ENCODE data around the gene KDM2B.
A peak's percentile ranks its signal among the peaks of the same experiment; 100 is the strongest.

KDM2B gene

DNA sequence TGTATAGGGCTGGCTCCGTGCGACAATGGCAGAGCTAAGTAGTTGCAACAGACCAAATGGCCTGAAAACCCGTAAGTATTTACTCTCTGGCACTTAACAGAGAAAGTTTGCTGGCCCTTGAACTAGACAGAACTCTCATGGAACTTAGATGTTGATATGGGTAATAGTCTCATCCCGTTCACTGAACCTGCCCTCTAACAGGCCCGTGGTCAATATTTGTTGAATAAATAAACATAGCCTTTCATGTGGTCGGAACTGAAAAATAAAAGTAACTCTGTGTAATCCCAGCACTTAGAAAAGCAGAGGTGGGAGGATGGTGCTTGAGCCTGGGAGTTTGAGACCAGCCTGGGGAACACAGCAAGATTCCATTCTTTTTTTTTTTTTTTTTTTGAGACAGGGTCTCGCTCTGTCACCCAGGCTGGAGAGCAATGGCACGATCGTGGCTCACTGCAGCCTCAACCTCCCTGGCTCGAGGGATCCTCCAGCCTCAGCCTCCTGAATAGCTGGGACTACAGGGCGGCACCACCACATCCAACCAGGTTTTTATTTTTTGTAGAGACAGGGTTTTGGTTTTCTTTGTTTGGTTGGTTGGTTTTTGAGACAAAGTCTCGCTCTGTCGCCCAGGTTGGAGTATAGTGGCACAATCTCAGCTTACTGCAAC lies 29.7 kb downstream of the KDM2B start:
- TF ChIP-seq, protein P1, sequence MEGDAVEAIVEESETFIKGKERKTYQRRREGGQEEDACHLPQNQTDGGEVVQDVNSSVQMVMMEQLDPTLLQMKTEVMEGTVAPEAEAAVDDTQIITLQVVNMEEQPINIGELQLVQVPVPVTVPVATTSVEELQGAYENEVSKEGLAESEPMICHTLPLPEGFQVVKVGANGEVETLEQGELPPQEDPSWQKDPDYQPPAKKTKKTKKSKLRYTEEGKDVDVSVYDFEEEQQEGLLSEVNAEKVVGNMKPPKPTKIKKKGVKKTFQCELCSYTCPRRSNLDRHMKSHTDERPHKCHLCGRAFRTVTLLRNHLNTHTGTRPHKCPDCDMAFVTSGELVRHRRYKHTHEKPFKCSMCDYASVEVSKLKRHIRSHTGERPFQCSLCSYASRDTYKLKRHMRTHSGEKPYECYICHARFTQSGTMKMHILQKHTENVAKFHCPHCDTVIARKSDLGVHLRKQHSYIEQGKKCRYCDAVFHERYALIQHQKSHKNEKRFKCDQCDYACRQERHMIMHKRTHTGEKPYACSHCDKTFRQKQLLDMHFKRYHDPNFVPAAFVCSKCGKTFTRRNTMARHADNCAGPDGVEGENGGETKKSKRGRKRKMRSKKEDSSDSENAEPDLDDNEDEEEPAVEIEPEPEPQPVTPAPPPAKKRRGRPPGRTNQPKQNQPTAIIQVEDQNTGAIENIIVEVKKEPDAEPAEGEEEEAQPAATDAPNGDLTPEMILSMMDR (IDR thresholded peaks at IDR 0.05; ENCODE audit: extremely low read depth, missing control alignments), result no peak
- DNase-seq (ENCODE audit: low spot score), result no peak

DNA sequence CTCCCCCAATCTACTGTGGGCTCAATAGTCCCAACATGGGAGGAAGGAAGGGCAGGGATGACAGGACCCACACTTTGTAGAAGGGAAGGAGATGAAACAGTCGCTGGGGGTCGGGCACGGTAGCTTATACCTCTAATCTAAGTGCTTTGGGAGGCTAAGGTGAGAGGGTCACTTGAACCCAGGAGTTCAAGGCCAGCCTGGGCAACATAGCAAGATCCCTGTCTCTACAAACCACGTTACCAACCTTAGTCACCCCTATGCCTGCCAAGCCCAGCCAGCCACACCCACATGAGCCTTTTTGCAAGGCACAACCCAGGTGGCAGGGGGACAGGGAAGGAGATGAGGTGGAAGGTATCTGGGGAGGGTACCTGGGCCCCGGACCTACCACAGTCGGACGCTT lies 31.7 kb downstream of the KDM2B start:
- TF ChIP-seq, protein P1 (IDR thresholded peaks at IDR 0.05; ENCODE audit: extremely low read depth, missing control alignments), result no peak
- DNase-seq (ENCODE audit: low spot score), result no peak

DNA sequence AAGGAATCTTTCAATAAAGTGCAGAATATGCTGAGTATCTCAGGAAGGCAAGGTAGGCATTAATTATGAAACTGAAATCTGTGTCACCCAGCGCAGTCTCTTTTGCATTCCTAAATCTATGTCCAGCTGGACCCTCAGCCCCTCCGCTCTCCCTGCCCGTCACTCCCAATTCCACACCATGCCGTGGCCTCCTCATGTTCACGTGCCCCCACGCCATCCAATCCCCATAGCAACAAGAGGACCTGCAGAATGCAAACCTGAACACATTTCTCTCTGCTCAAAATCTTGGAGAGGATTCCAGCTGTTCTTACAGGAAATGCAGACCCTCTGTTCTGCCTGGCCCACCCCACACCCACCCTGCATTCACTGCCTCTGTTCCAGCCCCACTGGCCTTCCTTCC lies 35.3 kb downstream of the KDM2B start:
- no peak for DNase-seq (ENCODE audit: low spot score)
- TF ChIP-seq, protein P1 (IDR thresholded peaks at IDR 0.05; ENCODE audit: extremely low read depth, missing control alignments), result no peak

DNA sequence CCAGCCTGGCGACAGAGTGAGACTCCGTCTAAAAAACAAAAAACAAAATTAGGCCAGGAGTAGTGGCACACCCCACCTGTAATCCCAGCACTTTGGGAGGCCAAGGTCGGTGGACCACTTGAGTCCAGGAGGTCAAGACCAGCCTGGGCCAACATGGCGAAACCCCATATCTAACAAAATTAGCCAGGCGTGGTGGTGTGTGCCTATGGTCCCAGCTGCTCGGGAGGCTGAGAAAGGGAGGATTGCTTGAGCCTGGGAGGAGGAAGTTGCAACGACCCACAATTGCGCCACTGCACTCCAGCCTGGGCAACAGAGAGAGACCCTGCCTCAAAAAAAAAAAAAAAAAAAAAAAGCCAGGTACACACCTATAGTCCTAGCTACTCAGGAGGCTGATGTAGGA lies 37.0 kb downstream of the KDM2B start:
- DNase-seq (ENCODE audit: low spot score), result no peak
- TF ChIP-seq, protein P1 (IDR thresholded peaks at IDR 0.05; ENCODE audit: extremely low read depth, missing control alignments), result no peak

DNA sequence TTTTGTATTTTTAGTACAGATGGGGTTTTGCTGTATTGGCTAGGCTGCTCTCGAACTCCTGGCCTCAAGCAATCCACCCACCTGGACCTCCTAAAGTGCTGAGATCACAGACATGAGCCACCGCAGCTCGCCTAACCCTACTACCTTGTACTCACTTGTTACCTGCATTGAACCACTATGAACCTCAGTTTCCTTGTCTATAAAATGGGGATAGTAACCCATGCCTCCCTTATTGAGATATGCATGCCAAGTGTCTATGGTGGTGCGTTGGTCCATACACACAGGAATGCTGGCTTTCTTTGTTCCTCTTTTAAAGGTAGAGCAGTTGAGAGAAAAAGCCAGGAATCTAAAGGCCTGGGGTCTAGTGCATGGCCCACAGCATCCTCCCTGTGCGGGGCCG lies 40.9 kb downstream of the KDM2B start:
- TF ChIP-seq, protein P1 (IDR thresholded peaks at IDR 0.05; ENCODE audit: extremely low read depth, missing control alignments), result no peak
- DNase-seq (ENCODE audit: low spot score), result no peak

DNA sequence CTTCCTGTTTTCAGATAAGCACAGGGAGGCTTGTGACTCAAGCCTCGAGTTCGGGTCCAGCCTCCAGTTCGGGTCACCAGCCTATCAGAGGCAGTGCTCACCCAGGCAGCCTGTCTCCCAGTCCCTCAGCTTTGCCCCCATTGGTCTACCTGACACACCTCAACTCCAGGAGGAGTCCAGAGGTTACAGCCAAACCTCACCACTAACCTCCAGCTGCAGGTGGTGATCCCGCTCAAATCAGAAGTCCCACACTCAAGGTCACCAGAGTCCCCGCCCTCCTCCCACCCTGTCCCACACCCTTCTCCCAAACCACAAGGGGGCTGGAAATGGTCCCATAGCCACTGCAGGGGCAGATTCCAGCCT lies 42.1 kb downstream of the KDM2B start:
- TF ChIP-seq, protein P1 (IDR thresholded peaks at IDR 0.05; ENCODE audit: extremely low read depth, missing control alignments), result no peak
- no peak for DNase-seq (ENCODE audit: low spot score)

DNA sequence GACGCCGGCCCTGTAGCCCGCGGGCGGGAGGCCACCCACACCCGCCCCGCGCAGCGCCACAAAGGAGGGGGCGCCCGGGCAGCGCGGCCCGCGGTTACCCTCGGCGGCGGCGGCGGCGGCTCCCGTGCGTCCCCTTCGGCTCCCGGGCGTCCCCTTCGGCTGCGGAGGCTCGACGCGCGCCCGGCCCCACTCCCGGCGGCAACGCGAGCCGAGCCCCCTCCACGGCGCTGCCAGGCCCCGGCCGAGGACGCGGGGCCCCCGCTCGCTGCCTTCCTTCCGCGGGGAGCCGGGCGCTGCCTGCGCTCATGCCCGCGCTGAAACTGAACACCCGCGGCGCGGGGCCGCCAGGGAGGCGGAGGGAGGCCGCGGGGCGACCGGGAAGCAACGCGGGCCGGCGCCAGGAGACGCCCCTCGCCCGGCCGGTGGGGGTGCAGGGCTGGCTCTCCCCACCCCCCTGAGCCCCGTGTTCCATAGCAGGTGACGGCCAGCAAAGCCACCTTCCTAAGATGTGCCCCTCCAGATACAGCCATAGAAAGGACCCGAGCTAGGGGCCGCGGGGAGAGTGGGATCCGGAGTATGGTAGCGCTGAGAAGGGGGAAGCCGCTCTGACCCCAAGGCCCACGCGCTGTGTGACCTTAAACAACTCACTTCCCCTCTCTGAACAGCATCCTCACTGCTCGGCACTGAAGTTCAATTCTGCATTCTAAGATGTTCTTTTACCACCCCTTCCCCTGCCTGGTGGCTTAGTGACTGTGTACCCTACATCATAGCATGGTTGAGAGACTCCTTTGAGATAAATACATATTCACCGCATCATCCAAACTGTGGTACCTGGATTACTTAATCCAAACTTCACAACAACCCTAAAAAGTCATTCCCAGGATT lies 42.8 kb downstream of the KDM2B start:
- peak; percentile 73 for DNase-seq (ENCODE audit: low spot score)
- TF ChIP-seq, protein P1 (IDR thresholded peaks at IDR 0.05; ENCODE audit: extremely low read depth, missing control alignments), result no peak

All from GM20000 (cell line).